Left ventricle myocardium inferior (tissue), 1 donor: ENCODE results near the gene GRID1. TPM values are rescaled to one million over a fixed set of nuclear protein-coding genes. Genes with fewer than 3 reads are reported as not detected.
"Not testable (repeated sequence)": the region's sequence is repeated elsewhere in the genome, so short reads cannot be mapped to it uniquely, and the experiment has no call there.

Source experiments
- DNase-seq: peaks from one replicate; pipeline ENCODE4 v3.0.0-alpha.2; 2020
- H3K27ac ChIP-seq: fragments of 200-600 bp; replicated peaks from 2 replicates; pipeline ENCODE4 v1.8.0; 2021
- H3K27me3 ChIP-seq: fragments of 200-600 bp; 2 replicates; pipeline ENCODE4 v1.8.0; 2021; ENCODE audit warnings: low read depth
- H3K36me3 ChIP-seq: fragments of 200-600 bp; 2 replicates; pipeline ENCODE4 v1.8.0; 2021
- H3K4me1 ChIP-seq: fragments of 200-600 bp; 2 replicates; pipeline ENCODE4 v1.8.0; 2021
- H3K4me3 ChIP-seq: fragments of 200-600 bp; 2 replicates; pipeline ENCODE4 v1.8.0; 2021; ENCODE audit warnings: mild to moderate bottlenecking, moderate library complexity
- H3K9me3 ChIP-seq: fragments of 200-600 bp; replicated peaks from 2 replicates; pipeline ENCODE4 v1.8.0; 2021
- CTCF ChIP-seq: fragments of 200-600 bp; IDR thresholded peaks from 2 replicates; pipeline ENCODE4 v1.8.0; 2021; ENCODE audit warnings: antibody characterized with exemption, mild to moderate bottlenecking, borderline replicate concordance
- intact Hi-C: fragments of 100-400 bp; cut with micrococcal nuclease; formaldehyde crosslinking; loops from one replicate; pipeline ENCODE4 v1.11.0; 2022
- total RNA-seq: library from RNA; stranded (reverse); fragmentation: NEBNext Ultra II Directional; extraction: Animal tissue kit (Norgen Biotek cat#: 25700); gene quantifications from one replicate; pipeline ENCODE4 v1.2.1, GENCODE V29; 2021
- donor health status: DM: no; HTN: yes; CAD: no; lungs with severe emphysema.

GRID1 gene
- total RNA-seq, 1 donor from 2014 or later: 1.6 TPM

GRCh38 chr10:86109421-86109820, 257.2 kb downstream of the GRID1 start:
- intact Hi-C loops: no loop called here
- DNase-seq: no peak
- Histone ChIP-seq H3K4me1 (no peaks in the 10 kb centered on the region), H3K9me3 (no peaks in the 10 kb centered on the region), H3K36me3 (no peaks in the 10 kb centered on the region), H3K27ac (no peak overlapping the region), H3K4me3 (no peak overlapping the region), H3K27me3 (peaks cover 6% of the 10 kb centered on the region)
- TF ChIP-seq CTCF: no peak

- TF ChIP-seq CTCF: no peak
- Histone ChIP-seq H3K27me3 (no peaks in the 10 kb centered on the region), H3K4me1 (no peaks in the 10 kb centered on the region), H3K27ac (no peak overlapping the region), H3K9me3 (no peaks in the 10 kb centered on the region), H3K36me3 (no peaks in the 10 kb centered on the region), H3K4me3 (no peak overlapping the region)
- intact Hi-C loops: no loop called here
- no peak for DNase-seq
These were observed 257.9 kb downstream of the GRID1 start for GRCh38 chr10:86108696-86109095.

- H3K27ac ChIP-seq, H3K9me3 ChIP-seq, DNase-seq, H3K36me3 ChIP-seq, H3K4me1 ChIP-seq, H3K4me3 ChIP-seq, intact Hi-C loops, H3K27me3 ChIP-seq: not testable (repeated sequence)
These were observed 258.8 kb downstream of the GRID1 start for GRCh38 chr10:86107611-86108310.

GRCh38 chr10:86107131-86107530, 259.5 kb downstream of the GRID1 start:
- TF ChIP-seq CTCF: no peak
- intact Hi-C loops: no loop called here
- Histone ChIP-seq H3K27ac (no peak overlapping the region), H3K4me3 (no peak overlapping the region), H3K27me3 (no peaks in the 10 kb centered on the region), H3K9me3 (no peaks in the 10 kb centered on the region), H3K36me3 (no peaks in the 10 kb centered on the region), H3K4me1 (no peaks in the 10 kb centered on the region)
- no peak for DNase-seq

- no peak overlapping the region for H3K27ac ChIP-seq
- no peaks in the 10 kb centered on the region for H3K27me3 ChIP-seq
- DNase-seq: no peak
- H3K4me1 ChIP-seq: no peaks in the 10 kb centered on the region
- no peak for TF ChIP-seq CTCF
- no peaks in the 10 kb centered on the region for H3K9me3 ChIP-seq
- H3K36me3 ChIP-seq: no peaks in the 10 kb centered on the region
- no peak overlapping the region for H3K4me3 ChIP-seq
- intact Hi-C loops: no loop called here
These were observed 260.0 kb downstream of the GRID1 start for GRCh38 chr10:86106616-86107015.

GRCh38 chr10:86105640-86106039, 261.0 kb downstream of the GRID1 start:
- TF ChIP-seq CTCF: no peak
- H3K27me3 ChIP-seq: no peaks in the 10 kb centered on the region
- H3K4me1 ChIP-seq: no peaks in the 10 kb centered on the region
- H3K9me3 ChIP-seq: no peaks in the 10 kb centered on the region
- no peaks in the 10 kb centered on the region for H3K36me3 ChIP-seq
- no peak overlapping the region for H3K4me3 ChIP-seq
- H3K27ac ChIP-seq: no peak overlapping the region
- intact Hi-C loops: no loop called here
- DNase-seq: no peak
